Transverse colon (tissue), 4 donors: ENCODE results near the gene DOCK2.

ENCODE experiments used
- EP300 ChIP-seq: sonication (generic); formaldehyde crosslinking; IDR thresholded peaks from one replicate; pipeline ENCODE4 v1.6.1; 2017; ENCODE audit warnings: antibody characterized with exemption, low read depth
- POLR2A ChIP-seq: fragments of 450-650 bp; IDR thresholded peaks from one replicate; pipeline ENCODE4 v1.6.1; 2016; ENCODE audit warnings: antibody characterized with exemption, mild to moderate bottlenecking, moderate library complexity
- POLR2AphosphoS5 ChIP-seq, 3 donors: sonication (generic); formaldehyde crosslinking; IDR thresholded peaks; one replicate each; pipeline ENCODE4 v1.6.1; 2016; ENCODE audit warnings: antibody characterized with exemption in 3 of 3
- TF ChIP-seq, protein P1 (sequence below), 5 experiments: fragments of 200-600 bp in 3 of 5; fragments of 450-650 bp in 2 of 5; sonication (generic) in 3 of 5; IDR thresholded peaks; 1 replicate in 2 of 5; 2 replicates in 3 of 5; pipeline ENCODE4 v1.5.1; 2016 to 2017; ENCODE audit warnings: antibody characterized with exemption in 5 of 5, inconsistent platforms in 3 of 5, mild to moderate bottlenecking in 2 of 5, moderate library complexity in 1 of 5

DNA sequence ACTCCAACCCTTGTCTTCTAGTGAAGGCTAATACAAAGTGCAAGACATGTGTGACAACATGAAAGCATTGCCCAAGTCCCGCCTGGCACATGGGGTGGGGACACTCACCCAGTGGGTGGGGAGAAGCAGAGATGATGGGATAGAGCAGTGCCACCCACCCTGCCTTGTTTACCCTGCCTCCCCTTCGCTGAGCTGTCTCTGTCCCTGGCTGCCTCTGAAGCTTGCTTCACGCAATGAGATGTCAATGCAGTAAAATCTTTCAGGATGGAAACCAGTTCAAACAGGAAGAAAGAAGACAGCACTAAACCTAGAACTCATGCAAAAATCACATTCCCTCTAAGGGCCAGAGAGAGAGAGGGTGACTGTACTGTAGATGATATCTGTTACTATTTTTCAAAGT is 195.2 kb downstream of the DOCK2 start:
- TF ChIP-seq, protein P1, sequence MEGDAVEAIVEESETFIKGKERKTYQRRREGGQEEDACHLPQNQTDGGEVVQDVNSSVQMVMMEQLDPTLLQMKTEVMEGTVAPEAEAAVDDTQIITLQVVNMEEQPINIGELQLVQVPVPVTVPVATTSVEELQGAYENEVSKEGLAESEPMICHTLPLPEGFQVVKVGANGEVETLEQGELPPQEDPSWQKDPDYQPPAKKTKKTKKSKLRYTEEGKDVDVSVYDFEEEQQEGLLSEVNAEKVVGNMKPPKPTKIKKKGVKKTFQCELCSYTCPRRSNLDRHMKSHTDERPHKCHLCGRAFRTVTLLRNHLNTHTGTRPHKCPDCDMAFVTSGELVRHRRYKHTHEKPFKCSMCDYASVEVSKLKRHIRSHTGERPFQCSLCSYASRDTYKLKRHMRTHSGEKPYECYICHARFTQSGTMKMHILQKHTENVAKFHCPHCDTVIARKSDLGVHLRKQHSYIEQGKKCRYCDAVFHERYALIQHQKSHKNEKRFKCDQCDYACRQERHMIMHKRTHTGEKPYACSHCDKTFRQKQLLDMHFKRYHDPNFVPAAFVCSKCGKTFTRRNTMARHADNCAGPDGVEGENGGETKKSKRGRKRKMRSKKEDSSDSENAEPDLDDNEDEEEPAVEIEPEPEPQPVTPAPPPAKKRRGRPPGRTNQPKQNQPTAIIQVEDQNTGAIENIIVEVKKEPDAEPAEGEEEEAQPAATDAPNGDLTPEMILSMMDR (IDR thresholded peaks at IDR 0.05): no peak
- no peak for TF ChIP-seq POLR2AphosphoS5 (IDR thresholded peaks at IDR 0.05)
- no peak for TF ChIP-seq POLR2A
- no peak for TF ChIP-seq EP300
